Measurements from ENCODE around the gene SP3. TPM values are rescaled to one million over a fixed set of nuclear protein-coding genes. Genes with fewer than 3 reads are reported as not detected.

Gene SP3
- total RNA-seq, 1 experiment from 2014 or later: 53.7 TPM

DNA sequence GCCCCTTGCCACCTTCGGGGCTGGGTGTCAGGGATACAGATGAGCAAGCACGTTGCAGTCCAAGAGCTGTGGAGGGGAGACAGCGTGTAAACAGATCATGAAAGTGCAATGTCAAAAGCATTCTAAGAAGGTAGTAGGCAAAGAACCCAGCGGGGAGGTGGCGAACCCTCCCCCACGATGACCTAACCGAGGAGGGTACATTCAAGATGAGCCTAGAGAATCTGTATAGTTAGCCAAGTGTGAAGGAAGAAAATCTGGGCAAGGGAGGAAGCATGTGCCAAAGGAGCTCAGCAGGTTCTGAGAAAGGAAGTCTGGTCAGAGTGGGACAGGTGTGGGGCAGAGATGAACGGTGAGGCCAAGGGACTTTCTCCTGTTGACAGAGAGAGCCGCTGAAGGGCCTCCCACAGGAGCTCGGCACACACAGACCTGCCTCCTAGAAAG, 106.9 kb downstream of the SP3 start:
- no peak for DNase-seq (ENCODE audit: low spot score)

Measured in H4 (cell line).